Fibroblast of lung (primary cell): ENCODE measurements around the gene OLA1. TPM values are rescaled to one million over a fixed set of nuclear protein-coding genes. Genes with fewer than 3 reads are reported as not detected.

Experiments
- DNase-seq, 2 donors: peaks; one replicate each; pipeline versions ENCODE4 v3.0.0 to v3.0.0-alpha.2; 2010; ENCODE audit warnings: low read depth in 2 of 2
- H2AFZ ChIP-seq: 2 replicates; pipeline ENCODE4 v1.5.1; 2012; ENCODE audit warnings: low read length, control low read depth, inconsistent platforms
- H3K27ac ChIP-seq: 2 replicates; pipeline ENCODE4 v1.5.1; 2011; ENCODE audit warnings: low read length, control low read depth; ENCODE audit not compliant: insufficient read depth
- H3K27me3 ChIP-seq: 2 replicates; pipeline ENCODE4 v1.5.1; 2011; ENCODE audit warnings: mild to moderate bottlenecking, low read length; ENCODE audit not compliant: control insufficient read depth, insufficient read depth
- H3K36me3 ChIP-seq: 2 replicates; pipeline ENCODE4 v1.5.1; 2011; ENCODE audit warnings: low read length; ENCODE audit not compliant: control insufficient read depth, insufficient read depth
- H3K4me1 ChIP-seq: 2 replicates; pipeline ENCODE4 v1.5.1; 2011; ENCODE audit warnings: low read length; ENCODE audit not compliant: control insufficient read depth, insufficient read depth; ENCODE audit errors: extremely low read depth
- H3K4me2 ChIP-seq: 2 replicates; pipeline ENCODE4 v1.5.1; 2011; ENCODE audit warnings: low read length, control low read depth; ENCODE audit not compliant: insufficient read depth; ENCODE audit errors: extremely low read depth
- H3K4me3 ChIP-seq, 4 experiments: fragments of 200-600 bp in 1 of 4; sonication (generic) in 1 of 4; replicated peaks in 1 of 4; 2 replicates each; pipeline ENCODE4 v1.5.1; 2011 to 2016; ENCODE audit warnings: low read length in 4 of 4, low read depth in 3 of 4, mild to moderate bottlenecking in 3 of 4, control low read depth in 2 of 4, inconsistent platforms in 1 of 4, mixed read lengths in 1 of 4; ENCODE audit not compliant: insufficient read depth in 1 of 4; ENCODE audit errors: control extremely low read depth in 1 of 4
- H3K79me2 ChIP-seq: 2 replicates; pipeline ENCODE4 v1.5.1; 2012; ENCODE audit warnings: mild to moderate bottlenecking, low read length, inconsistent platforms; ENCODE audit not compliant: control insufficient read depth, insufficient read depth
- H3K9ac ChIP-seq: 2 replicates; pipeline ENCODE4 v1.5.1; 2011; ENCODE audit warnings: mild to moderate bottlenecking, low read length, control low read depth; ENCODE audit not compliant: insufficient read depth
- H3K9me3 ChIP-seq: 2 replicates; pipeline ENCODE4 v1.5.1; 2012; ENCODE audit warnings: low read depth, low read length; ENCODE audit not compliant: control insufficient read depth, insufficient read depth
- H4K20me1 ChIP-seq: 2 replicates; pipeline ENCODE4 v1.5.1; 2011; ENCODE audit warnings: low read length; ENCODE audit not compliant: control insufficient read depth, insufficient read depth; ENCODE audit errors: extremely low read depth
- CTCF ChIP-seq, 2 donors: IDR thresholded peaks in 1 of 2; conservative IDR thresholded peaks in 1 of 2; 1 replicate in 1 of 2; 2 replicates in 1 of 2; pipeline ENCODE4 v1.5.1; 2011 to 2012; ENCODE audit warnings: low read length in 2 of 2, control low read depth in 1 of 2, inconsistent platforms in 1 of 2, low read depth in 1 of 2, mild to moderate bottlenecking in 1 of 2
- EZH2 ChIP-seq: IDR thresholded peaks from 2 replicates; pipeline ENCODE4 v1.5.1; 2012; ENCODE audit warnings: low read length, control low read depth, mild to moderate bottlenecking; ENCODE audit errors: missing control alignments
- polyA plus RNA-seq, 2 donors: library from polyadenylated mRNA; depleted of rRNA in 1 of 2; stranded (reverse) in 1 of 2; unstranded in 1 of 2; fragments of >200 nt; gene quantifications; 2 replicates each; pipeline ENCODE4 v1.2.1, GENCODE V29; 2011 to 2012; ENCODE audit warnings: missing spikeins in 1 of 2
- total RNA-seq: library from RNA; depleted of rRNA; stranded (reverse); fragments of >200 nt; gene quantifications from 2 replicates; pipeline ENCODE4 v1.2.1, GENCODE V29; 2014

The OLA1 gene
- total and polyA plus RNA-seq, 2 donors (not counting 1 experiment from before 2014, with no cell fraction given) = 74.3 to 91.4 TPM

GRCh38 chr2:174033163-174033550 lies 215.2 kb downstream of the OLA1 start:
- DNase-seq = no peak
- no peaks in the 10 kb centered on the region for H3K9me3 ChIP-seq
- H4K20me1 ChIP-seq = no peaks in the 10 kb centered on the region
- no peaks in the 10 kb centered on the region for H3K27me3 ChIP-seq
- no peak overlapping the region for H3K4me2 ChIP-seq
- H3K4me3 ChIP-seq = no peak overlapping the region
- H3K4me1 ChIP-seq = peaks cover 2% of the 10 kb centered on the region
- no peak for TF ChIP-seq CTCF (conservative IDR thresholded peaks at IDR 0.05 in 1 of 2, IDR thresholded peaks at IDR 0.05 in 1 of 2; ENCODE audit: low read depth in 1 of 2, low read length in 2 of 2)
- TF ChIP-seq EZH2 = no peak
- no peak overlapping the region for H2AFZ ChIP-seq
- H3K79me2 ChIP-seq = no peaks in the 10 kb centered on the region
- H3K36me3 ChIP-seq = no peaks in the 10 kb centered on the region
- no peak overlapping the region for H3K9ac ChIP-seq
- no peak overlapping the region for H3K27ac ChIP-seq

- no peak overlapping the region for H3K4me2 ChIP-seq
- no peak overlapping the region for H3K27ac ChIP-seq
- H4K20me1 ChIP-seq = no peaks in the 10 kb centered on the region
- no peaks in the 10 kb centered on the region for H3K79me2 ChIP-seq
- H3K36me3 ChIP-seq = no peaks in the 10 kb centered on the region
- no peaks in the 10 kb centered on the region for H3K27me3 ChIP-seq
- H3K9me3 ChIP-seq = no peaks in the 10 kb centered on the region
- peak in 1 of 2 donors; percentile 21 for DNase-seq
- no peak overlapping the region for H2AFZ ChIP-seq
- no peak overlapping the region for H3K9ac ChIP-seq
- TF ChIP-seq EZH2 (no peak), CTCF (conservative IDR thresholded peaks at IDR 0.05 in 1 of 2, IDR thresholded peaks at IDR 0.05 in 1 of 2; ENCODE audit: low read depth in 1 of 2, low read length in 2 of 2) (no peak)
- H3K4me1 ChIP-seq = peaks cover 3% of the 10 kb centered on the region
- H3K4me3 ChIP-seq = no peak overlapping the region
These were observed 217.1 kb downstream of the OLA1 start for GRCh38 chr2:174031226-174031625.

- no peak for DNase-seq
- TF ChIP-seq CTCF (conservative IDR thresholded peaks at IDR 0.05 in 1 of 2, IDR thresholded peaks at IDR 0.05 in 1 of 2; ENCODE audit: low read depth in 1 of 2, low read length in 2 of 2) (no peak), EZH2 (no peak)
- no peaks in the 10 kb centered on the region for H3K36me3 ChIP-seq
These were observed 219.4 kb downstream of the OLA1 start for GRCh38 chr2:174028935-174029334.

More at GRCh38 chr2:174028935-174029334, 219.4 kb downstream of the OLA1 start:
- Histone ChIP-seq H4K20me1 (no peaks in the 10 kb centered on the region), H3K27me3 (no peaks in the 10 kb centered on the region), H3K4me3 (no peak overlapping the region), H3K79me2 (no peaks in the 10 kb centered on the region), H3K4me2 (no peak overlapping the region), H2AFZ (no peak overlapping the region), H3K9ac (no peak overlapping the region), H3K4me1 (peaks cover 15% of the 10 kb centered on the region), H3K9me3 (no peaks in the 10 kb centered on the region), H3K27ac (no peak overlapping the region)
